Nucleus accumbens (tissue), 56 donors: ENCODE measurements around the gene CLRN2.
"Not testable (repeated sequence)": the region's sequence is repeated elsewhere in the genome, so short reads cannot be mapped to it uniquely, and the experiment has no call there.

Source experiments
- DNase-seq, 56 donors: peaks; one replicate each; lab custom pipeline; 2025; lab: John Stamatoyannopoulos, UW

CLRN2 gene

GRCh38 chr4:17535906-17536305 lies 20.9 kb downstream of the CLRN2 start:
- no peak for DNase-seq

- DNase-seq, result not testable (repeated sequence)
These were observed 22.1 kb downstream of the CLRN2 start for GRCh38 chr4:17537060-17537459.

- peak in 55 of 56 donors; percentile 7 to 95 (median 85) for DNase-seq
These were observed 29.2 kb downstream of the CLRN2 start for GRCh38 chr4:17544205-17544604.

GRCh38 chr4:17544831-17545234 lies 29.9 kb downstream of the CLRN2 start:
- peak in 37 of 56 donors; percentile 2 to 66 (median 39) for DNase-seq

- DNase-seq, result no peak
These were observed 30.6 kb downstream of the CLRN2 start for GRCh38 chr4:17545374-17546140.

- DNase-seq, result peak in 2 of 56 donors; percentile 6 to 16
These were observed 31.3 kb downstream of the CLRN2 start for GRCh38 chr4:17546222-17546621.

- DNase-seq, result no peak
These were observed 31.7 kb downstream of the CLRN2 start for GRCh38 chr4:17546678-17547077.

- no peak for DNase-seq
These were observed 35.6 kb downstream of the CLRN2 start for GRCh38 chr4:17550549-17550948.

GRCh38 chr4:17552427-17552826 lies 37.5 kb downstream of the CLRN2 start:
- DNase-seq, result no peak

GRCh38 chr4:17554568-17554967 lies 39.6 kb downstream of the CLRN2 start:
- no peak for DNase-seq

GRCh38 chr4:17556498-17556897 lies 41.5 kb downstream of the CLRN2 start:
- no peak for DNase-seq

GRCh38 chr4:17557880-17558279 lies 42.9 kb downstream of the CLRN2 start:
- no peak for DNase-seq

GRCh38 chr4:17558941-17559708 lies 44.2 kb downstream of the CLRN2 start:
- no peak for DNase-seq

- DNase-seq, result no peak
These were observed 44.7 kb downstream of the CLRN2 start for GRCh38 chr4:17559709-17560048.

GRCh38 chr4:17560065-17560673 lies 45.2 kb downstream of the CLRN2 start:
- DNase-seq, result no peak

- DNase-seq, result peak in 15 of 56 donors; percentile 2 to 57 (median 21)
These were observed 46.4 kb downstream of the CLRN2 start for GRCh38 chr4:17561195-17561909.

GRCh38 chr4:17562157-17562556 lies 47.2 kb downstream of the CLRN2 start:
- DNase-seq, result peak in 6 of 56 donors; percentile 3 to 22 (median 10)

GRCh38 chr4:17565846-17566245 lies 50.9 kb downstream of the CLRN2 start:
- DNase-seq, result no peak

GRCh38 chr4:17567271-17567670 lies 52.3 kb downstream of the CLRN2 start:
- DNase-seq, result no peak

GRCh38 chr4:17574206-17574605 lies 59.2 kb downstream of the CLRN2 start:
- DNase-seq, result no peak

- DNase-seq, result not testable (repeated sequence)
These were observed 60.2 kb downstream of the CLRN2 start for GRCh38 chr4:17575177-17575576.
